Left forelimb (tissue), 1 donor: Measurements from ENCODE around the gene VMAC.

Source experiments
- DNase-seq: peaks from one replicate; pipeline ENCODE4 v3.0.0-alpha.2; 2018; ENCODE audit warnings: low spot score

VMAC gene

DNA sequence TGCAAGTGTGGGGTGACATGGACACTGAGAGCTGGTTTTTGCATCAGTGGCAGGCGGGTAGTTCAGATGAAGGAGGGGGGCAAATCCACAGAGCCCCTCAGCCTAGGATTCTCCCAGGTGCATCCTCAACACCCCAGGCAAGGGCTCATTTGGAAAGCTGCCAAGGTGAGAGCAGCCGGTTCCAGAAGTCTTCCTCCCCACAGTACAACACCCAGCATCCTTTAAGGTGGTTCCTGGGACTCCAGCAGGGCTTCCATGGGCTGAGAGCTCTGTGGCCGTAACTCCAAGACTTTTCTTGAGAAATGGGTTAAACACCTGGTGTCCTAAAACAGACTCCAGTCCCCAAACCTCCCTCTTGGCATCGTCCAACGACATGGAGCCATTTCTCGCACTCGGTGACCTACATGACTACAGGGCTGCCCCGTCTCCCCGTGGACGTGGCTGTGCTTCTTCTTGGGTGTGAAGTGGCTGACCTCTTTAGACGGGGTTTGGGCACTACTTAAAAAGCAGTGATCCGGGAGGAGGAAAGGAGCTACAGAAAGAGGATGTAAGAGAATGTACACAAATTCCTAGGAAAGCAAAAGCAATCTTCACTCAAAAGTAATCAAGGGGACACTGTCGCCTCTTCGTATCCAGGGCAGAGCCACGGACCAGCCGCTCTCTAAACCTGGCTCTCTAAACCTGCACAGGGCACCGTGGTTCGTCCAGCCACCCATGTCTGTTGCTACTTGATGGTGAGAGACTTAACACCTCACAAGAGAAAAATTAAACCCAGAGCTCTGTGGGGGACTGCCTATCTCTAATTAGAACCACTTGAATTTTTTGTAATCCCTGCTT, 47.7 kb downstream of the VMAC start:
- no peak for DNase-seq

DNA sequence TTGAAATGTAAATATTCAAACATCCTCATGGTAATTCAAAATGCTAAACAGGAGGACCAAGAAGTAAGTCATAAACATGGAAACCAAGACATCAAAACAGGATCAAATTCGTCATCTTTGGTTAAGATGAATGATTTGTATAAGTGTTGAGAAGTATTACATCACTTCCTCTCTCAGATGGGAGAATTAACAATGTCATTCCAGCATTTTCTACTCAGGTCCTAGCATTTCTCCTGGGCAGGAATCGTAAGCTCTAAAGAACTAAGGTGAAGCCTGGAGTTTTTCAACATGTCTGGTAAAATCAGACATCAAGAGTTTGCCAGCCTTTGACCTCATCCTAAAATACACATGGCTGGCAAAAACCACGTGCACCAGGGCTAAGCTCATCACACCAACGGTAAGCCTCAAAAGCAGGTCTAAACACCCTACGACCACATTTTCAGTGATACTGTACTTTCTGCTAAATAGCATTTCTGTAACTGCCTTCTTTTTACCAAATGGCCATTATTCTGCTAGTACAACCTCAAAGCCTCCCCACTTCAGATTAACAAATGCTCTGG, 48.4 kb downstream of the VMAC start:
- no peak for DNase-seq

DNA sequence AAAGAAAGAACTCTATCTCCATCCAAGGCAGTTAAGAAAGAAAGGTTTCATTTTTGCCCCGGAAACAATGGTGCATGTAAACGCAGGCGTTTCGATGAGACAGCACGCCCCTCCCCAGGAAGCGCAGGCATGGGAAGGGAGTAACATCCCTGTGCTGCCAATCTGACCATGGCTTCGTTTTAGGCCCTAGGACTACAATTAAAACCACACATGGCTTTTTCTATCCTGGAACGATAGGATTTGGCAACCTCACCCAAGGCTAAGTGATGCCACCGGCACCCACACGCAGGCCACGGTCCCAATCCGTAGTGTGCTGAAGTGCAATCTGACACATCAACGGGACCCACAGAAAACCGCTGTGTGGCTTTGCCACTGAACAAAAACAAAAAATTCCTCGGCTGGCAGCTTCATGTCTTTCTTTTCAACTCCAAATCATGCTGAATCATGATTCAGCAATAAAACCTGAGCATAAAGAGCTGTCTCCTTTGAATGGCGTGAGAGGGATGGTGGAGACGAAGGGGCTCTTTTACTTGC, 49.1 kb downstream of the VMAC start:
- no peak for DNase-seq

DNA sequence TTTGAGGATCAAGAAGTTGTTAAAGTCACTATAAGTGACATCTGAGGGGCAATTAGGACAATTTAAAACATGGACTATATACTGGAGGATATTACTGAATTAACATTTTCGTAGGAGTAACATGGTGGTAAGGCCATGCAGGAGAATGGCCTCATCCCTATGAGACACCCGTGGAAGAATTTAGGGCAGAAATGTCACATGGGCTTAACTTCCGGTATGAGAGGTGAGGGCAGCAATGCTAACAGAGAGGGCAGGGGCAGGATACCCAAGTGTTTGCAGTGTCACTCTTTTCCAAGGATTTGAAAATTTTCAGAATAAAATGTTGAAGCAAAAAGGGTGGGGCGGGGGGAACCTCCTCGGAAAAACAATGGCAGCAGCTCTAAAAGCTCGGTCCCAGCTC, 49.6 kb downstream of the VMAC start:
- no peak for DNase-seq

DNA sequence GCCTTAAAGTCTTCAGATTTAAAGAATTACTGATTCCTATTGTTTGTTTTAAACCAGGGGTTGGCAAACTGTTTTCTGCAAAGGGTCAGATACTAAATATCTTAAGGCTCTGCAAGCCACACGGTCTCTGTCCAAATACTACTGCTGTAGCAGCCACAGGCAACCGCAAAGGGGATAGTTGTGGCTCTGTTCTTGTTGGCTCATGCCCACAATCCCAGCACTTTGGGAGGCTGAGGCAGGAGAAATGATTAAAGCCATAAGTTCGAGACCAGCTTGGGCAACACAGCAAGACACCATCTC, 50.9 kb downstream of the VMAC start:
- no peak for DNase-seq

DNA sequence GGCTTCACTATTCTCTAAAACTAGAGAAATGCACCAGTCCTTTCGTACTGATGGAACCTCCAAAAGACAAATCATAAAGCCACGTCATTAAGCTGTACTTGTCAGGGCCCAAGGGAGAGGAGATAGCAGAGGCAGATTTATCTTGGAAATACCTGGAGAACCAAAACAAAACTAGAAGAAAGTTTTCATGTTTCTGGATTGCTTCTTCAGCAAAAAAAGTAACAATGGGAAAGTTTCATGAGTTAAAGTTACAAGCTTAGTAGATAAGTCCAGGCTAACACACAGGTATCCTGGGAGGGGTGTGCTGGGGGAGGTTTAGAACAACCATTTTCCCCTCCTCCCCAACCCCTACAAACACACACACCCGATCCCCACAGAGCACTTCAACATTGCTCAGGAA, 51.7 kb downstream of the VMAC start:
- no peak for DNase-seq

DNA sequence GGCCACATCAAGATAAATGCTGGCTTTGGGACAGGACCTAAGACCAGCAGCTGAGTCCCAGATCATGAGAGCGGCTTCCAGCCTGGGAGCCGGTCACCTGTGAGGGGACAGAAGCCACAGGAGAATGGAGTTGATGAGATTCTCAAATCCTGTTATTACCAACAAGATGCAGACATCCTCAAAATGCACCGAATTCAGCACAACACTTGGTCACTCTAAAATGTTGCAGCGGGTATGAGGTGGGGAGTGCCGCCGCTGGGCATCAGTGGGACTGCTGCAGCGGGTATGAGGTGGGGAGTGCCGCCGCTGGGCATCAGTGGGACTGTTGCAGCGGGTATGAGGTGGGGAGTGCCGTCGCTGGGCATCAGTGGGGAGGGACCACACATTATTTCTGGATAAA, 52.1 kb downstream of the VMAC start:
- DNase-seq = no peak

DNA sequence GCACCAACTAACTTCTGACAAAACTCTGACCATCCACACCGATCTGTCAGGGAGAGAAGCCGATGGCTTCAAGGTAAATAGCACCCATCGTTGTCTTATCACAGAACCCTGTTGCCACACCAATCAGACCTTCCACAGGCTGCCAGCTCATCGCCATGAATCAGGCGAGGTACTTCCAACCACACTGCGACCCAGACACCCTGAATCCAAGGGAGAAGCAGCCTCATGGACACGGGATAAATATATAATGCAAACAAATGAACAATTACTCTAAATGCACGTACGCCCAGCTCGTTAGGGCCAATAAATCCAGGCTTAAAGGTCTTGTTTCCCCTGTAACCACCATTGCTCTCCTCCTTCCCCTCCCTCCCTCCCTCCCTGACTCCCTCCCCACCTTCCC, 52.5 kb downstream of the VMAC start:
- no peak for DNase-seq

DNA sequence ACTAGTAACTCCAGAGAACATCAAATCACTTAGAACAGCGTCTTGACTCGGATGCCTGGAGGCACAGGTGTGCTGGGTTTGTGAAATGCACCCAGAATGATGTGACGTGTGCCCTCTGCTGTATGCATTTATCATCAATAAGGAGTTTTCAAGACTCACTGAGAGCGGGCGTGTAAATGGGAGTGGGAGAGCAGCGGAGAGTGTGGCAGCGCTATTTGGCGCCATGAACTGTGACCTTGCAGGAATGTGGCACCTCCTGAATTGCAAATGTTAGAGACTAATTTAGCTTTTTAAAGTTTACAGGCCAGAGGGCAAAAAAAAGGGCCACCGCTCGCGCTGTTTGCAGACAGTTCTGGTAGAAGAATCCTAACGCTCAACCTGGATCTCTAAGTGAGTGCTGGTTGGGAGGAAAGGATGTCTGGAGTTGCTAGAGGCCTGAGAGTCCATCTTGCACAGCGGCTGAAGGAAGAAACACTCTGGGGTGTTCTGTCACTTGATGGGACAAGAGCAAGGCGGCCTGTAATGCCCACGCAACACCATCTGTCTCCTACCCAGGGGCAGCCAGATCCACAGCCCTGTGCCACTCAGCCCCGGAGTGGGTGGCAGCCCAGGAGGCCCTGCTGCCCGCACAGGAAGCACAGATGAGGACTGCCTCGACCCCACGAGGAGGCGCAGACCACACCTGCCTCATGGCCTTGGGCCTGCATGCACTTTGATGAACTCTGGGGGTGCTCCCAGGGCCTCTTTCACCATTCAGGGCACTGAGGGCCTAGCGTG, 53.6 kb downstream of the VMAC start:
- DNase-seq = no peak

DNA sequence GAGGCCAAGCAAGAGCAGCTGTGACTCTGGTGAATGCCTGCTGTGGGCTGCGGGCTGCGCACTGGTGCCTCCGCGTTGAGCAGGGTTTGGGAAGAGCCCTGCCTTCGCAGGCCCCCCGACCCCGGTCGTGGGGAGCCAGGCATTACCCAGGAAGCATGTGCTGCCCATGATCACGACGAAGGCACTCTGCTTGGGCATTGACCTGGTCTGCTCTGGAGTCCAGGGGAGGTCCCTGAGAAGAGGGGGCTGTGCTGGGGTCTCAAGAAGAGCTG, 54.1 kb downstream of the VMAC start:
- DNase-seq = no peak

DNA sequence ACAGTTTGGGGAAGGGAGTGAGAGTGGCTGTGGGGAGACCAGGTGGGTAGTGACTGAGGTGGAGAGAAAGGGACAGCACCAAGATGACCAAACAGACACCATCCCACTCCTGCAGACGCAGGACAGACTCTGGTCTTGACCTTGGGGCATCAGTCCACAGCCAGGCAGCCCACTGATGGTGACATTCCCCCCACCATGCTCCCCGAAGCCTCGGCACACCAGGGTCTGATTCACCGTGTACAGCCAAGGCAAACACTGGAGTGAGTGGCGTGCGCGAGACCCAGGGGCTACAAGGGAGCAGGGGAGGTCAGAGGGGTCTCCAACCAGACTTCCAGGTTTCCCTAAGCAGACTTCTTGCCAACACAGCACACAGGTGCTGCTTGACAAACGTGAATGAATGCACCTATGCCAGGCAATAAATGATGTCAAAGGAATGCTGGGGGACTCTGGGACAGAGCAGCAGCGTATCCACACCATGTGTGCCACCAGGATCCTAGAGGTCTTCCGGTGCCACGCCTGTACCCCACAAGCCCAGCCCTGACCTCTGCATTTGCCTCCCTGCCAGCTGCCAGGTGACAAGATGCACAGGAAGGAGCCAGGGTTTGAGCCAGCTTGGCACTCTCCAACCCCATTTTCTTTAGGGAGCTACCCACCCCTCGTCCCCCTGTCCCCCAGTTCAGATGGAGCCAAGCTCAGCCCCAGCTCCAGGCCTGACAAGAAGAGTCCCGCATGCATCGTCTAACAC, 54.8 kb downstream of the VMAC start:
- no peak for DNase-seq
